SJCRH30 (cell line): ENCODE data around the gene ESYT2. TPM values are rescaled to one million over a fixed set of nuclear protein-coding genes. Genes with fewer than 3 reads are reported as not detected.
A peak's percentile ranks its signal among the peaks of the same experiment; 100 is the strongest.

Source experiments
- DNase-seq, 2 experiments: peaks; one replicate each; pipeline ENCODE4 v3.0.0-alpha.2; 2015 to 2020
- H3K27ac ChIP-seq: fragments of 250-450 bp; sonication (Bioruptor Pico); 2 replicates; pipeline ENCODE4 v1.5.1; 2020; ENCODE audit warnings: mild to moderate bottlenecking, moderate library complexity
- H3K27me3 ChIP-seq: fragments of 250-450 bp; sonication (Bioruptor Pico); 2 replicates; pipeline ENCODE4 v1.5.1; 2020; ENCODE audit warnings: mild to moderate bottlenecking, moderate library complexity
- H3K36me3 ChIP-seq: fragments of 250-450 bp; sonication (Bioruptor Pico); 2 replicates; pipeline ENCODE4 v1.5.1; 2020; ENCODE audit warnings: mild to moderate bottlenecking, moderate library complexity
- H3K4me1 ChIP-seq: fragments of 250-450 bp; sonication (Bioruptor Pico); 2 replicates; pipeline ENCODE4 v1.5.1; 2020; ENCODE audit warnings: mild to moderate bottlenecking, moderate library complexity
- H3K4me3 ChIP-seq: fragments of 250-450 bp; sonication (Bioruptor Pico); 2 replicates; pipeline ENCODE4 v1.5.1; 2020; ENCODE audit warnings: mild to moderate bottlenecking, moderate library complexity
- H3K9me3 ChIP-seq: fragments of 250-450 bp; sonication (Bioruptor Pico); replicated peaks from 2 replicates; pipeline ENCODE4 v1.5.1; 2020; ENCODE audit warnings: mild to moderate bottlenecking, moderate library complexity
- total RNA-seq: library from RNA; depleted of rRNA; stranded (reverse); fragments of >200 nt; shearing (Covaris generic); gene quantifications from 2 replicates; pipeline ENCODE4 v1.2.3, GENCODE V29; 2014

The ESYT2 gene
- total RNA-seq, 1 experiment from 2014 or later: 55.2 TPM

DNA sequence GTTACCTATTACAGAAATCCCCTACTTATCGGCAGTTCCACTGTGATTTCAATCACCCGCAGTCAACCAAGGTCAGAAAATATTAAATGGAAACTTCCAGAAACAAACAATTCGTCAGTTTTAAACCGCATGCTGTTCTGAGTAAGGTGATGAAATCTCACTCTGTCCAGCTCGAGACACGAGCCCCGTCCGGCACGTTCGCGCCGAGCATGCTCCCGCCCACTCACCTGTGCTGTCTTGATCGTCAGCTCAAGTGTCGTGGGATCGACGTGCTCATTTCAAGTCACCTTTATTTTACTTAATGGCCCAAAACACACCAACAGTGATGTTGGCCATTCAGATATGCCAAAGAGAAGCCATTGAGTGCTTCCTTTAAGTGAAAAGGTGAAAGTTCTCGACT lies 21.2 kb downstream of the ESYT2 start:
- Histone ChIP-seq H3K27me3 (no peaks in the 10 kb centered on the region), H3K4me3 (no peak overlapping the region), H3K4me1 (no peaks in the 10 kb centered on the region), H3K9me3 (no peaks in the 10 kb centered on the region), H3K27ac (no peak overlapping the region), H3K36me3 (peaks cover 16% of the 10 kb centered on the region)
- no peak for DNase-seq

DNA sequence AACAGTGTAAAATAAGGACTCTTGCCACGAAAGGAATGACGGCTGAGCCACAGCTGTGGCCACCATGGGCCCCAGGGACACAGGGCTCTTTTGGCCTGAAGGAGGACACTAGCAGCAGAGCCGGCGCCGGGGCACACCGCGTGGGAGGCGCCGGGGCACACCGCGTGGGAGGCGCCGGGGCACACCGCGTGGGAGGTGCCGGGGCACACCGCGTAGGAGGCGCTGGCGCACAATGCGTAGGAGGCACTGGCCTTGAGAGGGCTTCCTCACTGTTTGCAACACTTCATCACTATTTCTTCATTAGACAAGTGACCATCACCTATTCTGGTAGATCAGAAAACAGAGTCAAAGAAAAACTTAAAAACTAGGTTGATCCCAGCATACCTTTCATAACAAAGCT lies 23.4 kb downstream of the ESYT2 start:
- H3K27me3 ChIP-seq: no peaks in the 10 kb centered on the region
- H3K27ac ChIP-seq: no peak overlapping the region
- peaks cover 16% of the 10 kb centered on the region for H3K36me3 ChIP-seq
- no peaks in the 10 kb centered on the region for H3K9me3 ChIP-seq
- H3K4me3 ChIP-seq: no peak overlapping the region
- H3K4me1 ChIP-seq: no peaks in the 10 kb centered on the region
- DNase-seq: no peak

DNA sequence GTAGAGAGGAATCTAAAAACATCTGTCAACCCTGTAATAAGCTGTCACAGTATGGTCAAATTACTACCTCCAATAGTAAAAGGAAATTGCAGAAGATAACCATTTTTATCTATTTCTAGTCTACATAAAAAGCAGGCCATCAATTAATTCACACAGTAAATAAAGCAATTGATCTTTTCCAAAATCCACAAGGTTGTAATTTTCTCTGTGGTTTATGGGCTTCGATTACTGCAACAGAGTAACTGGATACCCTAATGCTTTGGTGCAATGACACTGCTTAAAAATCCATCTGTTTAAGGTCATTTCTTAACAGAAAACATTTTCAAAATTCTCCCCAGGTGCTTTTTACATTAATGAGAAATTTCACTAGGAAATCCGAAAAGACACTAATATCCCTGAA lies 23.9 kb downstream of the ESYT2 start:
- no peaks in the 10 kb centered on the region for H3K9me3 ChIP-seq
- H3K36me3 ChIP-seq: peaks cover 16% of the 10 kb centered on the region
- H3K27ac ChIP-seq: no peak overlapping the region
- H3K4me3 ChIP-seq: no peak overlapping the region
- no peaks in the 10 kb centered on the region for H3K27me3 ChIP-seq
- no peak for DNase-seq
- H3K4me1 ChIP-seq: no peaks in the 10 kb centered on the region

GRCh38 chr7:158804335-158804734 lies 25.0 kb downstream of the ESYT2 start:
- Histone ChIP-seq H3K27me3 (no peaks in the 10 kb centered on the region), H3K4me1 (no peaks in the 10 kb centered on the region), H3K27ac (no peak overlapping the region), H3K9me3 (no peaks in the 10 kb centered on the region), H3K4me3 (no peak overlapping the region), H3K36me3 (peaks cover 14% of the 10 kb centered on the region)
- DNase-seq: no peak

DNA sequence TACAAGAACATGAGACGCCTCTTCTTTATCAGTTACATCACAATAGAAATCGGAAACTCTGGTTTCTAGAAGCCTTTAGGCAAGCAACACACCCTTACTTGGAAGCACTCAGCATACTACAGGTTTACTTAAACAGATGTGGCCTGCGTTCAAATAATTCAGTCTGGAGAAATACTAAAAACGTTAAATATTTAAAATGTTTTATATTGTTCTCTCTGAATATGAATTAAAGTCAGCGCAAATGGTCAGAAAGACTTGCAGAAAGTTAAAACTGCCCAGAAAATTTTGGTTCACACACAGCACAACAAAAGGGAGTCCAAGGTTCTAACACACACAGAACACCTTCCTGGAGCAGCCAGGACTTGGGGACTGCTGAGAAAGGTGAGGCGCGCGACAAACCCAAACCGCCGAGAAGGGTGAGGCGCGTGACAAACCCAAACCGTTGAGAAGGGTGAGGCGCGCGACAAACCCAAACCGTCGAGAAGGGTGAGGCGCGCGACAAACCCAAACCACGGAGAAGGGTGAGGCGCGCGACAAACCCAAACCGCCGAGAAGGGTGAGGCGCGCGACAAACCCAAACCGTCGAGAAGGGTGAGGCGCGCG lies 25.8 kb downstream of the ESYT2 start:
- Histone ChIP-seq H3K4me3 (no peak overlapping the region), H3K27ac (no peak overlapping the region)
- DNase-seq: no peak

DNA sequence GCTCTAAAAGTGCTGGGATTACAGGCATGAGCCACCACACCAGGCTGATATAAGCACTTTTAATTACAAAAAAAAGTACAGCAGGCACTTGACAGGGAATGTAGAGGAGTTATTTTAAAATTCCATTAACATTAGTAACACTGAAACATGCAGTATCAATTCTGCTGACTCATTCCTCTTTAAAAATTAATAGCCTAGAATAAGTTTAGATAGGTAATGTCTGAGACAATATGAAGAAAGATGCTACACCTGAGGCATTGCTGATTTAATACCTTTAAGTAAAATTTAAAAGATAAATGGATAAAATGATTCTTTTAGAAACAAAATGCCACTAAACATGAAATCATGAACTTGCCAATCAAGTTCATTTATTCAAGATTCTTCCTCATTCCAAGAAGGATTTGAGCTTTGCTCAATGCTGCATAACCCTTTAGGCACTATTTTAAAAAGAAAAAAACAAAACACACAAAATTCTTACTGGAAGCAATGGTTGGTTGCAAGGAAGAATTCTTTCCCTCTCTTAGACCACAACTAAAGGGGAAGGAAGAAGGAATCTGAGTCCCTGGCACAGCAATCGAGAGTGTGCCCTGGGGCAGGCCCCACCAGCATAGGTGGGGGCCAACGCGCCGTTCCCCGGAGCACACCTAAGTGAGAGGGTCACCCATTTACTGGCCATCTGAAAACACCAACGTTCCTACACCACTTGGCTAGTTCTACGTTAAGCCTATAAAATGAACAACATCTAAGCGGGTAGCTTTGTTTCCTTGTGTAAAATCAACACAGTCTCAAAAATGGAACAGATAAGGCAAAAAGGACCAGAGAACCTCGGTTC lies 26.6 kb downstream of the ESYT2 start:
- Histone ChIP-seq H3K36me3 (peaks cover 7% of the 10 kb centered on the region), H3K27ac (no peak overlapping the region), H3K27me3 (no peaks in the 10 kb centered on the region), H3K4me3 (no peak overlapping the region), H3K9me3 (no peaks in the 10 kb centered on the region), H3K4me1 (no peaks in the 10 kb centered on the region)
- DNase-seq: no peak

More for the DNA sequence above, 25.8 kb downstream of the ESYT2 start:
- Histone ChIP-seq H3K27me3 (no peaks in the 10 kb centered on the region), H3K36me3 (peaks cover 14% of the 10 kb centered on the region), H3K9me3 (no peaks in the 10 kb centered on the region), H3K4me1 (no peaks in the 10 kb centered on the region)

DNA sequence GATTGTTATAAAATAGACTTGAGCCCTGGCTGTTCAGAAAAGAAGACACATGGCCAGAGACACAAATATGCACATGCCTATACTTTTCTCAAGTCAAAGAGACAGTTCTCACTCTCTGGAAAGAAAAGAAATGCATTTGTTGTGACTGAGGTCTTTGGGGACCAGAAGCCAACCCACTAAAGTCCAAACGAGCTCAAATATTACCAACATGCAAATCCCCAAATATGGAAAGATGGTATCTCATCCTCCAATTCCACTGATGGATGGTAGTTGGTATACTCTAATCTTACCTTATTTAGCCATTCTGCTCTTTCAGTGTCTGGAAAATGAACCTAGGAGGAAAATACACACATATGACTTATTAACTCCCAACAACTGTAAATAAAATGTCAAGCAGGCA lies 30.6 kb downstream of the ESYT2 start:
- H3K4me3 ChIP-seq: no peak overlapping the region
- H3K36me3 ChIP-seq: peaks cover 13% of the 10 kb centered on the region
- H3K27ac ChIP-seq: no peak overlapping the region
- no peaks in the 10 kb centered on the region; the same call in 1 of the 2 replicates for H3K4me1 ChIP-seq
- H3K27me3 ChIP-seq: no peaks in the 10 kb centered on the region
- DNase-seq: no peak
- H3K9me3 ChIP-seq: no peaks in the 10 kb centered on the region

- no peak overlapping the region for H3K27ac ChIP-seq
- H3K27me3 ChIP-seq: no peaks in the 10 kb centered on the region
- peaks cover 26% of the 10 kb centered on the region for H3K36me3 ChIP-seq
- H3K4me3 ChIP-seq: no peak overlapping the region
- DNase-seq: no peak
- H3K9me3 ChIP-seq: no peaks in the 10 kb centered on the region
- no peaks in the 10 kb centered on the region; the same call in 1 of the 2 replicates for H3K4me1 ChIP-seq
Measured at GRCh38 chr7:158796667-158797066, 32.6 kb downstream of the ESYT2 start.

- no peaks in the 10 kb centered on the region for H3K27me3 ChIP-seq
- H3K27ac ChIP-seq: no peak overlapping the region
- DNase-seq: no peak
- no peaks in the 10 kb centered on the region; the same call in 1 of the 2 replicates for H3K4me1 ChIP-seq
- no peak overlapping the region for H3K4me3 ChIP-seq
- no peaks in the 10 kb centered on the region for H3K9me3 ChIP-seq
- peaks cover 29% of the 10 kb centered on the region for H3K36me3 ChIP-seq
Measured at GRCh38 chr7:158795272-158795671, 34.0 kb downstream of the ESYT2 start.

GRCh38 chr7:158791107-158791506 lies 38.2 kb downstream of the ESYT2 start:
- DNase-seq: no peak
- Histone ChIP-seq H3K4me3 (no peak overlapping the region), H3K27me3 (no peaks in the 10 kb centered on the region), H3K27ac (no peak overlapping the region), H3K4me1 (no peaks in the 10 kb centered on the region; the same call in 1 of the 2 replicates), H3K9me3 (no peaks in the 10 kb centered on the region), H3K36me3 (peaks cover 39% of the 10 kb centered on the region)

- DNase-seq: no peak
- peaks cover 40% of the 10 kb centered on the region for H3K36me3 ChIP-seq
- H3K27me3 ChIP-seq: no peaks in the 10 kb centered on the region
- H3K4me1 ChIP-seq: no peaks in the 10 kb centered on the region; the same call in 1 of the 2 replicates
- H3K4me3 ChIP-seq: no peak overlapping the region
- H3K27ac ChIP-seq: no peak overlapping the region
- H3K9me3 ChIP-seq: no peaks in the 10 kb centered on the region
Measured at GRCh38 chr7:158789842-158790241, 39.5 kb downstream of the ESYT2 start.

DNA sequence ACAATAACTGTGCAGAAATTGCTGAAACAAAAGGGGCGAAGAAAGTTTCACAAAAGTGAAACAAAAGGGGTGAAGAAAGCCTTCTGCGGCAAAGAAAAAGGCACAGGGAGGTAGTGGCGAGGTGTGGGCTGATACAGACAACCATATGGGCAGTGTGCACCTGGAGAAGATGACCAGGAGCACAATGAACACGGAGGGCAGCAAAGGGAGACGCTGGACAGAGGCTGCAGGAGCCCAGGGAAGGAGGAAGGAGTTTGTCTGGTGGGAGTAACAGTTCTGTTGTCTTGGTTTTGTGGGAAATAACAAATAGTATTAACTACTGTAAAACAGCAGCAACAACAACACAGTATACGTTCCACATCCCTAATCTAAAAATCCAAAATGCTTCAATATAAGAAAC lies 42.4 kb downstream of the ESYT2 start:
- Histone ChIP-seq H3K27ac (no peak overlapping the region), H3K4me1 (0 out of 2 replicates have a peak, but pooled peaks cover 3% of the 10 kb centered on the region), H3K9me3 (no peaks in the 10 kb centered on the region), H3K27me3 (no peaks in the 10 kb centered on the region), H3K4me3 (no peak overlapping the region), H3K36me3 (peaks cover 35% of the 10 kb centered on the region)
- no peak for DNase-seq

DNA sequence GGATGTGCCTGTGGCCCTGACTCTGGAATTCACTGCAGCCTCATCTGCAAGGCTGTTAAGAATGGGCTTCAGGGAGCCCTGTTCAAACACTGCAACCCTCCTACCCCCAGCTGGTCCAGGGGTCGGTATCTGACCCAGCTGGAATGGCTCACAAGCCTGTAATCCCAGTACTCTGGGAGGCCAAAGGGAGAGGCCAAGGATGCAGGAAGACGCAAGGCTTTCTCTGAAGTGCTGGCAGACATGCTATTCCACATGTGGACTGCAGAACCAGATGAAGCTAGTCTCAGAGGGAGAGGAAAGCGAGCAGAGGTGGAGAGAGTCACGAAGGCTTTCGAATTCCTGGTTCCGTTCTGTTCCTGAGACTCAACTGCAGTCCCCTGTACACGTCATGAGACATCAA lies 45.0 kb downstream of the ESYT2 start:
- H3K27ac ChIP-seq: no peak overlapping the region
- no peak overlapping the region for H3K4me3 ChIP-seq
- H3K4me1 ChIP-seq: 0 out of 2 replicates have a peak, but pooled peaks cover 3% of the 10 kb centered on the region
- H3K9me3 ChIP-seq: peaks cover 6% of the 10 kb centered on the region; the same call in 1 of the 2 replicates
- DNase-seq: no peak
- no peaks in the 10 kb centered on the region for H3K27me3 ChIP-seq
- peaks cover 40% of the 10 kb centered on the region for H3K36me3 ChIP-seq

DNA sequence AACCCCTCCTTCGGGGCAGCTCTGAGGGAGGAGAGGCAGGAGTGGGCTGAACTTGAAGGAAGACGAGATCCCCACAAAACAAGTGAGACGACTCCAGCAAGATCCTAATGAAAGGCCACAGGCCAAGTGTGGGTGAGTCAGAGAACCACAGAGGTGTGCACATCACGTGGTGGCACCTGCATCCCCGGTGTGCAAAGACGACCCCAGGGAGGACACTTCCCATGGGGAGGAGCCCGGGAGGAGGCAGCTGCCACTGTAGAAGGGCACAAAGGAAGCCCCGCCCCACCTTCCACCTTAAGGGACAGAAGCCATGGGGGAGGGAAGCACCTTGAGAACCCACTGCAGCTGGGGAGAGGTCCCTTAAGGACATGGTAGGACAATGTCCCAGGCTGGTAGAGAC lies 45.7 kb downstream of the ESYT2 start:
- H3K9me3 ChIP-seq: peaks cover 6% of the 10 kb centered on the region; the same call in 1 of the 2 replicates
- no peak overlapping the region for H3K4me3 ChIP-seq
- DNase-seq: no peak
- peaks cover 35% of the 10 kb centered on the region for H3K36me3 ChIP-seq
- H3K27ac ChIP-seq: no peak overlapping the region
- 0 out of 2 replicates have a peak, but pooled peaks cover 3% of the 10 kb centered on the region for H3K4me1 ChIP-seq
- H3K27me3 ChIP-seq: no peaks in the 10 kb centered on the region

DNA sequence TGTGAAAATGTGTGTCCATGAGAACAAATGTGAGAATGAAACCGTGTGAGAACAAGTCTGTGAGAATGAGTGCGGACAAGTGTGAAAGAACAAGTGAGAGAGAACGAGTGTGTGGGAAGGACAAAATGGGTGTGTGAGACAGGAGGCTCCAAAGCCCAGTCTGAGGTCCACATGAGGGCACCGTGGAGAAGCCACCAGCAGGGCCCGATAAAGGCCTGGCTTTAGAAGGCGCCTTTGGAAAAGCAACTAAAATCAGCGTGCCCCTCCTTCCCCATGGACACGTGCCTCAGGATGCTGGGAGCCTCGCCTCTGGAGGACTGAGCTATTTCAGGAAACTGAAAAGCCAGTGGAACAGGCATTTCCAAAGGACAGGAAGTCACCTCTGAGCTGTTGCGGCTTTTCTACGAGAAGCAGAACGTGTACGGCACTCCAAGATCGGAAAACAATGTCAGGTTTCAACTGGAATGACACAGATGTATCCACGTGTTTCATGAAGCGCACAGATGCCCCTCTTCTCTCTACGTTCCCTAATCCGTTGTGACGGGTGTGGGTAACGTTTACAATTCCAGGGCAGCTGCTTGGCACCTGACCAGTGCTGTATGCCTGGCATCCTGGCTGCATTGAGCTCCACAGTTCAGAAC lies 46.4 kb downstream of the ESYT2 start:
- DNase-seq: peak; percentile 51 to 58
- Histone ChIP-seq H3K4me1 (0 out of 2 replicates have a peak, but pooled peaks cover 3% of the 10 kb centered on the region), H3K36me3 (peaks cover 38% of the 10 kb centered on the region), H3K4me3 (no peak overlapping the region), H3K9me3 (peaks cover 6% of the 10 kb centered on the region; the same call in 1 of the 2 replicates), H3K27me3 (no peaks in the 10 kb centered on the region), H3K27ac (no peak overlapping the region)
